PFSK-1 (cell line): ENCODE results near the gene CEP104.

Experiments
- FOXP2 ChIP-seq: optimal IDR thresholded peaks from 2 replicates; pipeline ENCODE3; 2011; ENCODE audit warnings: borderline replicate concordance, control low read depth, inconsistent platforms; ENCODE audit not compliant: insufficient read depth; ENCODE audit errors: extremely low read length, extremely low read depth
- POLR2AphosphoS5 ChIP-seq: IDR thresholded peaks from 2 replicates; pipeline ENCODE4 v1.6.1; 2012; ENCODE audit warnings: low read depth, mild to moderate bottlenecking, control low read depth, low read length, moderate library complexity
- REST ChIP-seq, 2 experiments: IDR thresholded peaks; 2 replicates each; pipeline versions ENCODE4 v1.6.1 to v1.8.0; 2011 to 2012; ENCODE audit warnings: low read depth in 2 of 2, low read length in 2 of 2, control low read depth in 1 of 2, inconsistent platforms in 1 of 2, mild to moderate bottlenecking in 1 of 2, moderate library complexity in 1 of 2; ENCODE audit not compliant: insufficient read depth in 1 of 2
- SIN3A ChIP-seq: IDR thresholded peaks from 2 replicates; pipeline ENCODE4 v1.6.1; 2012; ENCODE audit warnings: mild to moderate bottlenecking, low read length, moderate library complexity, borderline replicate concordance; ENCODE audit not compliant: insufficient read depth
- TAF1 ChIP-seq: IDR thresholded peaks from 2 replicates; pipeline ENCODE4 v1.6.1; 2012; ENCODE audit warnings: low read length, control low read depth, borderline replicate concordance; ENCODE audit not compliant: insufficient read depth

Gene CEP104

GRCh38 chr1:3883194-3883925 lies 26.3 kb upstream of the CEP104 start:
- TF ChIP-seq REST (IDR thresholded peaks at IDR 0.05; ENCODE audit: insufficient read depth in 1 of 2, low read depth in 2 of 2, low read length in 2 of 2) (no peak), TAF1 (no peak), SIN3A (no peak), POLR2AphosphoS5 (no peak), FOXP2 (no peak)

DNA sequence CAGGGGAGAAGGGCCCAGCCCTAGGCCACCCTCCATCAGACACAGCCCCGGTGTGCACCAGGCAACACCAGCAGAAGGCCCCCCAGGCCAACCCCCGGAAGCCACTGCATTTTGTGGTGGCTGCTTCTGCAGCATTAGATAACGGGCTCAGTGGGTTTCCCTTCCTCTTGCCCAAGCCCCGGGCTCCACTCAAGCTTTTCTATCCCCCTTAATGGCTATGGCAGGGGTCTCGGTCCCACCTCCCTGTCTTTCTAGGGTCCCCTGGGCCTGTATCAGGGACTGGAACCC lies 24.1 kb upstream of the CEP104 start:
- TF ChIP-seq FOXP2 (no peak), TAF1 (no peak), POLR2AphosphoS5 (no peak), REST (IDR thresholded peaks at IDR 0.05; ENCODE audit: insufficient read depth in 1 of 2, low read depth in 2 of 2, low read length in 2 of 2) (no peak), SIN3A (no peak)

DNA sequence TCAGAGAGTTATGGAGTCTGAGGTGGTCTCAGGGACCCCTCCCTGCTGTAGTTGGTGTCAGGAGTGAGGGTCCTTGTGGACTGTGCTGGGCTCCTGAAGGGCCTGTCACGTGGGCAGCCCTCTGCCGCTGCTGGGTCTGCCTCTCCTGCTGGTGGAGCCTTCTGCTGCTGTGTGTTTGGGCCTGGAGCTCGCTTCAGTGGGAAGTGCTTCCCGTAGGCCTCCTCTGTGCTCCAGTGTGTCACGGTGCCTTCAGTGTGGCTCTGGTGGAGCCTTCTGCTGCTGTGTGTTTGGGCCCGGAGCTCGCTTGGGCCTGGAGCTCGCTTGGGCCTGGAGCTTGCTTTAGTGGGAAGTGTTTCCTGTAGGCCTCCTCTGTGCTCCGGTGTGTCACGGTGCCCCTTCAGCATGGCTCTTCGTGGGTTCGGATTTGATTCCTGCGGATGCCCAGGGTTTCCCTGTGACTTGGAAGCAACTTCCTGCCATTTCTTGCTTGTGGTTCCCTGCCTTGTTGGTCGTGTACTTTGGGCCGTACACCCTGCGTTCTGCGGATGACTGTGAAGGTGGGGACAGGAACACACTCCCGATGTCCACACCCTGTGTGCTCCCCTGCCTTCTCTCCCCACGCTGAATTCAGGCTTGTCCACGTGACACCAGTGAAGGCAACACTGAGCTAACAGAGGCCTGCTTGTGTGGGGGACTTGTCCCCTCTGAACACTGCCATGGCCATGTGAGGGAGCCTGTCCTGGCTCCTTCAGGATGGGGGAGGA lies 23.6 kb upstream of the CEP104 start:
- no peak for TF ChIP-seq TAF1

- TF ChIP-seq FOXP2, result no peak
- no peak for TF ChIP-seq TAF1
- no peak for TF ChIP-seq REST (IDR thresholded peaks at IDR 0.05; ENCODE audit: insufficient read depth in 1 of 2, low read depth in 2 of 2, low read length in 2 of 2)
- TF ChIP-seq POLR2AphosphoS5, result no peak
- no peak for TF ChIP-seq SIN3A
These were observed 22.9 kb upstream of the CEP104 start for GRCh38 chr1:3879787-3880428.

DNA sequence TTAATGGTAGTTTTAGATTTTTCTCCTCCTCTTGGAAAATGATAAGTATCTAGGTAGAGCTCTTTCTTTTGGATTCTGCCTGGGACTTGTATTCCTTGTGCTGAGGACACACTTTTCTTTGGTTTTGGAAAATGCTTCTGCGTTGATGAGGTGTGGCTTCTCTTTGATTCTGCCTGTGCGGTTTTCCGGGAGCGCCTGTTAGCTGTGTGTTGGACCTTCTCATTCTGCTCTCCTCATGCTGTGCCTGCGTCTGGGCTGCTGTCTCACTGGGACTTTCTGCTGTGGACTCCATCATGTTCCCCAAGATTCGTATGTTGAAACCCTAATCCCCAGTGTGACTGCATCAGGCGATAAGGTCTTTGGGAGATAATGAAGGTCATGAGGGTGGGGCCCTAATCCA lies 22.1 kb upstream of the CEP104 start:
- TF ChIP-seq SIN3A, result no peak
- no peak for TF ChIP-seq FOXP2
- no peak for TF ChIP-seq TAF1
- no peak for TF ChIP-seq POLR2AphosphoS5

- TF ChIP-seq FOXP2 (no peak), SIN3A (no peak), REST (IDR thresholded peaks at IDR 0.05; ENCODE audit: insufficient read depth in 1 of 2, low read depth in 2 of 2, low read length in 2 of 2) (no peak), POLR2AphosphoS5 (no peak), TAF1 (no peak)
These were observed 19.7 kb upstream of the CEP104 start for GRCh38 chr1:3876716-3877115.
